ENCODE data around the gene NRP1. TPM values are rescaled to one million over a fixed set of nuclear protein-coding genes. Genes with fewer than 3 reads are reported as not detected.

NRP1 gene
- total and polyA plus RNA-seq, 2 of the 8 experiments (the other 6 are each of a cell fraction or from before 2014, with no cell fraction given) = 1.2 to 2.1 TPM

GRCh38 chr10:33248638-33249037 lies 85.8 kb downstream of the NRP1 start:
- Histone ChIP-seq H3K9ac (replicated peaks in 1 of 4; ENCODE audit: extremely low read depth in 1 of 4, low read depth in 3 of 4, low read length in 3 of 4) (no peak overlapping the region), H3K79me2 (ENCODE audit: control insufficient read depth in 1 of 2, insufficient read depth in 2 of 2, low read length in 2 of 2) (no peaks in the 10 kb centered on the region), H2BK12ac (ENCODE audit: low read depth, low read length) (no peak overlapping the region), H3K4me2 (ENCODE audit: insufficient read depth in 1 of 2, low read depth in 2 of 2, low read length in 2 of 2) (no peak overlapping the region), H2BK120ac (replicated peaks; ENCODE audit: low read depth, low read length) (no peak overlapping the region), H3K79me1 (ENCODE audit: low read depth, low read length) (no peaks in the 10 kb centered on the region), H4K91ac (replicated peaks; ENCODE audit: insufficient read length, low read length) (no peak overlapping the region), H3K9me3 (ENCODE audit: insufficient read depth in 2 of 2, low read depth in 1 of 2, low read length in 1 of 2) (no peaks in the 10 kb centered on the region), H3K56ac (replicated peaks; ENCODE audit: insufficient read length, low read depth, low read length) (no peak overlapping the region), H2BK5ac (ENCODE audit: low read depth, low read length) (no peak overlapping the region), H3K4ac (replicated peaks; ENCODE audit: insufficient read length, low read depth, low read length) (no peak overlapping the region), H3K23me2 (ENCODE audit: low read depth, low read length) (peaks cover 2% of the 10 kb centered on the region; the same call in 1 of the 2 replicates), H2AFZ (ENCODE audit: low read length) (no peak overlapping the region), H3K23ac (ENCODE audit: insufficient read length) (no peak overlapping the region), H4K8ac (ENCODE audit: extremely low read depth, insufficient read depth, low read length) (no peak overlapping the region), H3K18ac (ENCODE audit: extremely low read depth, low read length) (no peak overlapping the region), H2AK5ac (ENCODE audit: low read depth, low read length) (no peak overlapping the region), H3K4me1 (replicated peaks in 1 of 4; ENCODE audit: control insufficient read depth in 3 of 4, insufficient read depth in 4 of 4, low read length in 3 of 4) (no peaks in the 10 kb centered on the region), H4K5ac (ENCODE audit: insufficient read length, low read depth, low read length) (no peak overlapping the region), H4K20me1 (replicated peaks in 1 of 2; ENCODE audit: control insufficient read depth in 1 of 2, insufficient read depth in 2 of 2, low read length in 2 of 2) (no peaks in the 10 kb centered on the region), H3K14ac (ENCODE audit: insufficient read length) (no peak overlapping the region), H2BK15ac (ENCODE audit: low read length) (no peak overlapping the region), H2BK20ac (ENCODE audit: low read length) (no peak overlapping the region), H3K36me3 (ENCODE audit: control insufficient read depth in 2 of 4, insufficient read depth in 4 of 4, low read length in 3 of 4) (no peaks in the 10 kb centered on the region), H3K27me3 (replicated peaks in 1 of 4; ENCODE audit: control insufficient read depth in 3 of 4, extremely low read depth in 1 of 4, insufficient read depth in 3 of 4, low read length in 3 of 4) (no peaks in the 10 kb centered on the region), H3K27ac (ENCODE audit: low read depth, low read length) (no peak overlapping the region), H3K4me3 (ENCODE audit: extremely low read depth in 1 of 4, insufficient read depth in 2 of 4, low read depth in 3 of 4, low read length in 4 of 4) (no peak overlapping the region)
- ChIA-PET POLR2A (ENCODE audit: partially characterized antibody) (no interaction called here), CTCF (ENCODE audit: partially characterized antibody) (no interaction called here)
- FAIRE-seq (no peak), DNase-seq (ENCODE audit: low read depth in 1 of 2, low spot score in 2 of 2) (no peak)
- 93% methylated on average over 1 of the region's 1 CpG; no CpG with 5 or more reads in 1 of the 2 experiments for WGBS, 2 experiments (ENCODE audit: extremely low coverage in 1 of 2, insufficient coverage in 1 of 2, insufficient read length in 1 of 2, insufficient replicate concordance in 2 of 2, low coverage in 1 of 2, low lambda C conversion rate in 2 of 2, missing lambda C conversion rate in 1 of 2)
- TF ChIP-seq TEAD4 (IDR thresholded peaks at IDR 0.05; ENCODE audit: low read depth, low read length) = no peak
- TF ChIP-seq GTF2F1 (IDR thresholded peaks at IDR 0.05; ENCODE audit: borderline replicate concordance, low read depth, low read length) = no peak
- TF ChIP-seq GABPA (IDR thresholded peaks at IDR 0.05; ENCODE audit: borderline replicate concordance, insufficient read depth, low read length) = no peak
- TF ChIP-seq NRF1 (IDR thresholded peaks at IDR 0.05; ENCODE audit: low read depth, low read length) = no peak
- no peak for TF ChIP-seq RAD21 (IDR thresholded peaks at IDR 0.05 in 1 of 2, conservative IDR thresholded peaks at IDR 0.05 in 1 of 2; ENCODE audit: low read depth in 2 of 2, low read length in 2 of 2)
- TF ChIP-seq SIX5 (IDR thresholded peaks at IDR 0.05; ENCODE audit: low read depth, low read length) = no peak
- no peak for TF ChIP-seq BRCA1 (IDR thresholded peaks at IDR 0.05; ENCODE audit: low read depth, low read length)
- TF ChIP-seq PHF8 (conservative IDR thresholded peaks at IDR 0.05; ENCODE audit: low read depth, low read length) = no peak
- no peak for TF ChIP-seq YY1 (IDR thresholded peaks at IDR 0.05; ENCODE audit: low read depth, low read length)
- no peak for TF ChIP-seq RFX5 (IDR thresholded peaks at IDR 0.05; ENCODE audit: borderline replicate concordance, low read depth, low read length)
